Measurements from ENCODE around the gene USP6NL.

DNA sequence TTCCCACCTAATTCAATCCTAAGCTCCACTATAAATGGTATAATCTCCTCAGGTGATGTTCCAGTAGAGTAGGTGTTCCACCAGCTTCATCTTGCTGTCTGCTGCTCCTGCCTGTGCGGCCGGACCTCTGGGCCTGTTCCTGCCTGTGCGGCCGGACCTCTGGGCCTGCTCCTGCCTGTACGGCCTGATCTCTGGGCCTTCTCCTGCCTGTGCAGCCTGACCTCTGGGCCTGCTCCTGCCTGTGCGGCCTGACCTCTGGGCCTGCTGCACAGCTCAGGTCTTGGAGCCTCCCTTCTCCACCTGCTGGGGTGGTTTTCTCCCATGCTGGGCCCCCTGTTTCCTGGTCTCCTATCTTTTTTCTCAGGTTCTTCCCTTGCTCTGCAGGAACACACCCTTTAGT, 117.8 kb downstream of the USP6NL start:
- no peak for TF ChIP-seq NR3C1 (CRISPR knock-in tag; IDR thresholded peaks at IDR 0.05)
- TF ChIP-seq TEAD2 (CRISPR knock-in tag; IDR thresholded peaks at IDR 0.05), result no peak
- no peak for TF ChIP-seq SMAD1 (CRISPR knock-in tag; IDR thresholded peaks at IDR 0.05; ENCODE audit: borderline replicate concordance, low read depth)
- TF ChIP-seq, protein P1, sequence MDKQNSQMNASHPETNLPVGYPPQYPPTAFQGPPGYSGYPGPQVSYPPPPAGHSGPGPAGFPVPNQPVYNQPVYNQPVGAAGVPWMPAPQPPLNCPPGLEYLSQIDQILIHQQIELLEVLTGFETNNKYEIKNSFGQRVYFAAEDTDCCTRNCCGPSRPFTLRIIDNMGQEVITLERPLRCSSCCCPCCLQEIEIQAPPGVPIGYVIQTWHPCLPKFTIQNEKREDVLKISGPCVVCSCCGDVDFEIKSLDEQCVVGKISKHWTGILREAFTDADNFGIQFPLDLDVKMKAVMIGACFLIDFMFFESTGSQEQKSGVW (CRISPR knock-in tag; IDR thresholded peaks at IDR 0.05; ENCODE audit: borderline replicate concordance), result no peak
- no peak for TF ChIP-seq RELA (CRISPR knock-in tag; IDR thresholded peaks at IDR 0.05)
- TF ChIP-seq, protein P2, sequence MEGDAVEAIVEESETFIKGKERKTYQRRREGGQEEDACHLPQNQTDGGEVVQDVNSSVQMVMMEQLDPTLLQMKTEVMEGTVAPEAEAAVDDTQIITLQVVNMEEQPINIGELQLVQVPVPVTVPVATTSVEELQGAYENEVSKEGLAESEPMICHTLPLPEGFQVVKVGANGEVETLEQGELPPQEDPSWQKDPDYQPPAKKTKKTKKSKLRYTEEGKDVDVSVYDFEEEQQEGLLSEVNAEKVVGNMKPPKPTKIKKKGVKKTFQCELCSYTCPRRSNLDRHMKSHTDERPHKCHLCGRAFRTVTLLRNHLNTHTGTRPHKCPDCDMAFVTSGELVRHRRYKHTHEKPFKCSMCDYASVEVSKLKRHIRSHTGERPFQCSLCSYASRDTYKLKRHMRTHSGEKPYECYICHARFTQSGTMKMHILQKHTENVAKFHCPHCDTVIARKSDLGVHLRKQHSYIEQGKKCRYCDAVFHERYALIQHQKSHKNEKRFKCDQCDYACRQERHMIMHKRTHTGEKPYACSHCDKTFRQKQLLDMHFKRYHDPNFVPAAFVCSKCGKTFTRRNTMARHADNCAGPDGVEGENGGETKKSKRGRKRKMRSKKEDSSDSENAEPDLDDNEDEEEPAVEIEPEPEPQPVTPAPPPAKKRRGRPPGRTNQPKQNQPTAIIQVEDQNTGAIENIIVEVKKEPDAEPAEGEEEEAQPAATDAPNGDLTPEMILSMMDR (CRISPR knock-in tag; IDR thresholded peaks at IDR 0.05), result no peak
- TF ChIP-seq RFX5 (IDR thresholded peaks at IDR 0.05; ENCODE audit: low read depth, low read length), result no peak
- TF ChIP-seq ZKSCAN8 (CRISPR knock-in tag; IDR thresholded peaks at IDR 0.05; ENCODE audit: borderline replicate concordance), result no peak
- no peak for TF ChIP-seq EP300 (IDR thresholded peaks at IDR 0.05; ENCODE audit: low read depth in 2 of 2, low read length in 2 of 2)
- TF ChIP-seq EP300 (CRISPR knock-in tag; IDR thresholded peaks at IDR 0.05; ENCODE audit: borderline replicate concordance), result no peak
- TF ChIP-seq ZNF549 (CRISPR knock-in tag; IDR thresholded peaks at IDR 0.05), result no peak
- no peak for TF ChIP-seq ZNF768 (CRISPR knock-in tag; IDR thresholded peaks at IDR 0.05)
- TF ChIP-seq THAP11 (CRISPR knock-in tag; IDR thresholded peaks at IDR 0.05), result no peak

All from HepG2 (cell line).